WI38 (cell line): ENCODE data around the gene WAC.

Experiments used
- H3K4me3 ChIP-seq: 2 replicates; pipeline ENCODE4 v1.5.1; 2011; ENCODE audit warnings: low read depth, mild to moderate bottlenecking, control low read depth, low read length
- TF ChIP-seq, protein P1 (sequence below): IDR thresholded peaks from 2 replicates; pipeline ENCODE4 v1.5.1; 2012; ENCODE audit warnings: low read depth, mild to moderate bottlenecking, control low read depth, low read length

Gene WAC

DNA sequence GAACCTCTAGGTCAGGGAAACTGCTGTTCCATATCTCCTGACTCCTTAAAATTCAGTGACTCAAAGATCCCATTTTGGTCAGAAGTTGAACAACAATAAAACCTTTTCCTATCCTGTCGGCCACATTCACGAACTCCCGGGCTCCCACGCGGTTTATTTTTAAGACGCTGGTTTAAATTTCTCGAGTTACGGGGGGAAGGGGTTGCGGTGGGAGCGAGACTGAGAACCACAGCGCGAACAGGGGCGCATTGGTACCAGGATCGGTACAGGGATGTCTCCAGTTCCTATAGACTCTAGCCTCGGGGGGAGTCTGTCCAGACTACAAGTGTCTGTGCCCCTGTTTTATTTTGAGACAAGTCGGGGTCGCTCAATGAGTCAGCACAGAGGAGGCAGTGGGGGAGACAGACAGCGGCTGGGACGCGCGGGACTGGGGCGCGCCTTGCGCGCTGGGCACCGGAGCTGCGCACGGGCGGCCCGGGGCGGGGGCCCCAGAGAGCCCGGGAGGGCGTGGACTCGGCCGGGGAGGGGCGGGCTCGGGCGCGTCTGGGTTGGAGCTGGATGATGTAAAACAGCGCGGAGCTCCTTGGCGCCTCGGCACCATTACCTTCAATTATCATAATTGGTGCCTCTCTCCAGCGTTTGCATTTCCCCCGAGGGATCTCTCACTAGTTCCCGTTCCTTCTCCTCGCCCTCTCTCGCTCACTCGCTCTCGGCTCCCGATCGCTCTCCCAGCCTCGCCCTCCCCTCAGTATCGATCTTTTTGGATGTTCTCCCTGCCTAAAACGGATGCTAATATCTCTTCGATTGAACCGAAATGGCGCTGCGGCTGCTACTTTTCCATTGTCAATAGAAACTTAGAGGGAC, 135.7 kb downstream of the WAC start:
- TF ChIP-seq, protein P1, sequence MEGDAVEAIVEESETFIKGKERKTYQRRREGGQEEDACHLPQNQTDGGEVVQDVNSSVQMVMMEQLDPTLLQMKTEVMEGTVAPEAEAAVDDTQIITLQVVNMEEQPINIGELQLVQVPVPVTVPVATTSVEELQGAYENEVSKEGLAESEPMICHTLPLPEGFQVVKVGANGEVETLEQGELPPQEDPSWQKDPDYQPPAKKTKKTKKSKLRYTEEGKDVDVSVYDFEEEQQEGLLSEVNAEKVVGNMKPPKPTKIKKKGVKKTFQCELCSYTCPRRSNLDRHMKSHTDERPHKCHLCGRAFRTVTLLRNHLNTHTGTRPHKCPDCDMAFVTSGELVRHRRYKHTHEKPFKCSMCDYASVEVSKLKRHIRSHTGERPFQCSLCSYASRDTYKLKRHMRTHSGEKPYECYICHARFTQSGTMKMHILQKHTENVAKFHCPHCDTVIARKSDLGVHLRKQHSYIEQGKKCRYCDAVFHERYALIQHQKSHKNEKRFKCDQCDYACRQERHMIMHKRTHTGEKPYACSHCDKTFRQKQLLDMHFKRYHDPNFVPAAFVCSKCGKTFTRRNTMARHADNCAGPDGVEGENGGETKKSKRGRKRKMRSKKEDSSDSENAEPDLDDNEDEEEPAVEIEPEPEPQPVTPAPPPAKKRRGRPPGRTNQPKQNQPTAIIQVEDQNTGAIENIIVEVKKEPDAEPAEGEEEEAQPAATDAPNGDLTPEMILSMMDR: no peak
- peak overlapping the region; percentile 56 for H3K4me3 ChIP-seq

DNA sequence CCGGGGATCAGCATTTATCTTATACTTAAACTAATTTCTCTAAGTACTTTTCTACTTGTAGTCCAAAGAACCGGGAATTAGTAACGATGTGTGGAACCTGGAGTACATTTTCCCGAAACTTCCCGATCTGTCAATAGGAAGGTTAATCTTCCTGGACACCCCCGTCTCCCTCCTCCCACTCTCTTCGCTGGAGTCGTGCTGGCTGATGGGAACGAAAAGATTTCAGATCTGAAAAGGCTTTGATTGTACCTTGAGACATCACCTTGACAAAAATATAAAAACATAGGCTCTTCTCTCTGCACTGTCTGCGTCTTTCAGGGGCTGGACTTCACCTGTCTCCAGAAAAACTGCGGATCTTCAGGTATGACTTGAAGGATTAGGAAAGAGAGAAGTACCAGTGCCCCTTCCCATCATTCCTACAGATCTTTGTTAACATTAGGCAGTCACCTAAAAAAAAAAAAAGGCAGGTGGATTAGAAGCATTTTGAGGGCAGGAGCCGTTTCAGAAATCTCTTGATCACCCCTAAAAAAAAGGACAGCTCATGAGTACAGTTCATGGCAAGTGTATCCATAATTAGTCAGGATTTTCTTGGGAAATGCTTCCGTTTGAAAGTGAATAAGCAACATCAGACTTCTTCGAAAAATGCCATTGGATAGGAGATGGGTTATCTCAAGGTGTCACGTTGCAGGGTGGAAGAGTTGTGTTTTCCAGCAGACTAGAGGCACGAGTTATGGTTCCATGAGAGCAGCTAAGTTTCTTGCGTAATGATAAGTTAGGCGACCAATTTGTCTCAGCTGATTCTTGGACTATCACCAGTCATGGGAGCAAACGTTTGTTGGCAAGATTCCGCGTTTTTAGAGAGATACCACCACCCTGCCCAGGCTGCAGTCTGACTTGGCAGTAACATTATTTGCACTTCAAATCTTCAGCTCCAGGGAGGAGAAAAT, 136.6 kb downstream of the WAC start:
- H3K4me3 ChIP-seq: peak overlapping the region; percentile 56

More for the DNA sequence above, 136.6 kb downstream of the WAC start:
- TF ChIP-seq, protein P1: no peak
